Measurements from ENCODE around the gene EPB42. TPM values are rescaled to one million over a fixed set of nuclear protein-coding genes. Genes with fewer than 3 reads are reported as not detected.
"Not testable (repeated sequence)": the region's sequence is repeated elsewhere in the genome, so short reads cannot be mapped to it uniquely, and the experiment has no call there.

Gene EPB42
- total and polyA plus RNA-seq, 2 donors = 1.8 TPM; not detected in 1

- no peak overlapping the region for H3K4me3 ChIP-seq (ENCODE audit: low read depth, low read length)
- 80% methylated on average over 3 of the region's 3 CpGs for WGBS
- H3K36me3 ChIP-seq (ENCODE audit: insufficient read depth) = no peaks in the 10 kb centered on the region
- no peak overlapping the region for H3K27ac ChIP-seq (ENCODE audit: low read depth)
- H3K4me1 ChIP-seq (ENCODE audit: insufficient read depth) = no peaks in the 10 kb centered on the region
- no peak for DNase-seq (ENCODE audit: extremely low spot score)
Observed at GRCh38 chr15:43232289-43232874, 11.6 kb upstream of the EPB42 start.

- no peak overlapping the region for H3K27ac ChIP-seq (ENCODE audit: low read depth)
- no peak for DNase-seq (ENCODE audit: extremely low spot score)
- 44% methylated on average over 2 of the region's 2 CpGs for WGBS
- H3K4me3 ChIP-seq (ENCODE audit: low read depth, low read length) = no peak overlapping the region
- no peaks in the 10 kb centered on the region for H3K36me3 ChIP-seq (ENCODE audit: insufficient read depth)
- no peaks in the 10 kb centered on the region for H3K4me1 ChIP-seq (ENCODE audit: insufficient read depth)
Observed at GRCh38 chr15:43230640-43231115, 9.9 kb upstream of the EPB42 start.

GRCh38 chr15:43229977-43230376 lies 9.2 kb upstream of the EPB42 start:
- Histone ChIP-seq H3K4me3 (ENCODE audit: low read depth, low read length) (no peak overlapping the region), H3K36me3 (ENCODE audit: insufficient read depth) (no peaks in the 10 kb centered on the region), H3K27ac (ENCODE audit: low read depth) (no peak overlapping the region), H3K4me1 (ENCODE audit: insufficient read depth) (no peaks in the 10 kb centered on the region)
- no peak for DNase-seq (ENCODE audit: extremely low spot score)
- 78% methylated on average over 5 of the region's 5 CpGs for WGBS

- Histone ChIP-seq H3K36me3 (ENCODE audit: insufficient read depth) (no peaks in the 10 kb centered on the region), H3K4me1 (ENCODE audit: insufficient read depth) (no peaks in the 10 kb centered on the region), H3K4me3 (ENCODE audit: low read depth, low read length) (no peak overlapping the region), H3K27ac (ENCODE audit: low read depth) (no peak overlapping the region)
- no peak for DNase-seq (ENCODE audit: extremely low spot score)
- WGBS = 96% methylated on average over 57 of the region's 57 CpGs
Observed at GRCh38 chr15:43226436-43227305, 5.9 kb upstream of the EPB42 start.

- H3K27ac ChIP-seq (ENCODE audit: low read depth) = not testable (repeated sequence)
- 88% methylated on average over 12 of the region's 12 CpGs for WGBS
Observed at GRCh38 chr15:43225950-43226255, 5.1 kb upstream of the EPB42 start.

GRCh38 chr15:43225201-43225949 lies 4.6 kb upstream of the EPB42 start:
- Histone ChIP-seq H3K27ac (ENCODE audit: low read depth) (no peak overlapping the region), H3K4me3 (ENCODE audit: low read depth, low read length) (no peak overlapping the region), H3K4me1 (ENCODE audit: insufficient read depth) (no peaks in the 10 kb centered on the region), H3K36me3 (ENCODE audit: insufficient read depth) (no peaks in the 10 kb centered on the region)
- 49% methylated on average over 16 of the region's 16 CpGs for WGBS
- no peak for DNase-seq (ENCODE audit: extremely low spot score)

More at GRCh38 chr15:43225950-43226255, 5.1 kb upstream of the EPB42 start:
- H3K36me3 ChIP-seq (ENCODE audit: insufficient read depth); DNase-seq (ENCODE audit: extremely low spot score); H3K4me3 ChIP-seq (ENCODE audit: low read depth, low read length); H3K4me1 ChIP-seq (ENCODE audit: insufficient read depth): not testable (repeated sequence)

- no peak overlapping the region for H3K27ac ChIP-seq (ENCODE audit: low read depth)
- H3K4me3 ChIP-seq (ENCODE audit: low read depth, low read length) = no peak overlapping the region
- no peaks in the 10 kb centered on the region for H3K36me3 ChIP-seq (ENCODE audit: insufficient read depth)
- 55% methylated on average over 1 of the region's 1 CpG for WGBS
- no peak for DNase-seq (ENCODE audit: extremely low spot score)
- H3K4me1 ChIP-seq (ENCODE audit: insufficient read depth) = no peaks in the 10 kb centered on the region
Observed at GRCh38 chr15:43221422-43221821, 604 bp upstream of the EPB42 start.

GRCh38 chr15:43219929-43220928 lies 589 bp downstream of the EPB42 start:
- Histone ChIP-seq H3K27ac (ENCODE audit: low read depth) (no peak overlapping the region), H3K4me3 (ENCODE audit: low read depth, low read length) (no peak overlapping the region), H3K36me3 (ENCODE audit: insufficient read depth) (no peaks in the 10 kb centered on the region), H3K4me1 (ENCODE audit: insufficient read depth) (no peaks in the 10 kb centered on the region)
- DNase-seq (ENCODE audit: extremely low spot score) = no peak
- 87% methylated on average over 16 of the region's 16 CpGs for WGBS

GRCh38 chr15:43218908-43219706 lies 1.7 kb downstream of the EPB42 start:
- Histone ChIP-seq H3K4me3 (ENCODE audit: low read depth, low read length) (no peak overlapping the region), H3K36me3 (ENCODE audit: insufficient read depth) (no peaks in the 10 kb centered on the region), H3K27ac (ENCODE audit: low read depth) (no peak overlapping the region), H3K4me1 (ENCODE audit: insufficient read depth) (no peaks in the 10 kb centered on the region)
- WGBS = 40% methylated on average over 13 of the region's 13 CpGs
- no peak for DNase-seq (ENCODE audit: extremely low spot score)

GRCh38 chr15:43215961-43216360 lies 4.9 kb downstream of the EPB42 start:
- no peak for DNase-seq (ENCODE audit: extremely low spot score)
- H3K4me1 ChIP-seq (ENCODE audit: insufficient read depth) = no peaks in the 10 kb centered on the region
- WGBS = 77% methylated on average over 7 of the region's 7 CpGs

GRCh38 chr15:43214592-43215295 lies 6.1 kb downstream of the EPB42 start:
- H3K4me1 ChIP-seq (ENCODE audit: insufficient read depth) = no peaks in the 10 kb centered on the region
- 86% methylated on average over 6 of the region's 6 CpGs for WGBS
- H3K36me3 ChIP-seq (ENCODE audit: insufficient read depth) = no peaks in the 10 kb centered on the region
- no peak for DNase-seq (ENCODE audit: extremely low spot score)
- no peak overlapping the region for H3K4me3 ChIP-seq (ENCODE audit: low read depth, low read length)
- H3K27ac ChIP-seq (ENCODE audit: low read depth) = no peak overlapping the region

More at GRCh38 chr15:43215961-43216360, 4.9 kb downstream of the EPB42 start:
- Histone ChIP-seq H3K4me3 (ENCODE audit: low read depth, low read length) (no peak overlapping the region), H3K36me3 (ENCODE audit: insufficient read depth) (no peaks in the 10 kb centered on the region), H3K27ac (ENCODE audit: low read depth) (no peak overlapping the region)

- WGBS = 65% methylated on average over 8 of the region's 8 CpGs
- no peak overlapping the region for H3K4me3 ChIP-seq (ENCODE audit: low read depth, low read length)
- H3K27ac ChIP-seq (ENCODE audit: low read depth) = no peak overlapping the region
Observed at GRCh38 chr15:43214169-43214568, 6.6 kb downstream of the EPB42 start.

More at GRCh38 chr15:43214169-43214568, 6.6 kb downstream of the EPB42 start:
- no peaks in the 10 kb centered on the region for H3K36me3 ChIP-seq (ENCODE audit: insufficient read depth)
- H3K4me1 ChIP-seq (ENCODE audit: insufficient read depth) = no peaks in the 10 kb centered on the region
- DNase-seq (ENCODE audit: extremely low spot score) = no peak

Measured in urinary bladder (tissue), 4 donors.